ENCODE results near the gene ENAM.

ENAM gene, protein sequence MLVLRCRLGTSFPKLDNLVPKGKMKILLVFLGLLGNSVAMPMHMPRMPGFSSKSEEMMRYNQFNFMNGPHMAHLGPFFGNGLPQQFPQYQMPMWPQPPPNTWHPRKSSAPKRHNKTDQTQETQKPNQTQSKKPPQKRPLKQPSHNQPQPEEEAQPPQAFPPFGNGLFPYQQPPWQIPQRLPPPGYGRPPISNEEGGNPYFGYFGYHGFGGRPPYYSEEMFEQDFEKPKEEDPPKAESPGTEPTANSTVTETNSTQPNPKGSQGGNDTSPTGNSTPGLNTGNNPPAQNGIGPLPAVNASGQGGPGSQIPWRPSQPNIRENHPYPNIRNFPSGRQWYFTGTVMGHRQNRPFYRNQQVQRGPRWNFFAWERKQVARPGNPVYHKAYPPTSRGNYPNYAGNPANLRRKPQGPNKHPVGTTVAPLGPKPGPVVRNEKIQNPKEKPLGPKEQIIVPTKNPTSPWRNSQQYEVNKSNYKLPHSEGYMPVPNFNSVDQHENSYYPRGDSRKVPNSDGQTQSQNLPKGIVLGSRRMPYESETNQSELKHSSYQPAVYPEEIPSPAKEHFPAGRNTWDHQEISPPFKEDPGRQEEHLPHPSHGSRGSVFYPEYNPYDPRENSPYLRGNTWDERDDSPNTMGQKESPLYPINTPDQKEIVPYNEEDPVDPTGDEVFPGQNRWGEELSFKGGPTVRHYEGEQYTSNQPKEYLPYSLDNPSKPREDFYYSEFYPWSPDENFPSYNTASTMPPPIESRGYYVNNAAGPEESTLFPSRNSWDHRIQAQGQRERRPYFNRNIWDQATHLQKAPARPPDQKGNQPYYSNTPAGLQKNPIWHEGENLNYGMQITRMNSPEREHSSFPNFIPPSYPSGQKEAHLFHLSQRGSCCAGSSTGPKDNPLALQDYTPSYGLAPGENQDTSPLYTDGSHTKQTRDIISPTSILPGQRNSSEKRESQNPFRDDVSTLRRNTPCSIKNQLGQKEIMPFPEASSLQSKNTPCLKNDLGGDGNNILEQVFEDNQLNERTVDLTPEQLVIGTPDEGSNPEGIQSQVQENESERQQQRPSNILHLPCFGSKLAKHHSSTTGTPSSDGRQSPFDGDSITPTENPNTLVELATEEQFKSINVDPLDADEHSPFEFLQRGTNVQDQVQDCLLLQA

GRCh38 chr4:70628444-70628843, at the start of gene ENAM:
Gene ENAM (plus strand): TSS chr4:70628744. CDS start chr4:70629501, 757 bp downstream.
- no peak for DNase-seq (ENCODE audit: low spot score)
- no peak for TF ChIP-seq CTCF (IDR thresholded peaks at IDR 0.05; ENCODE audit: extremely low read depth, missing control alignments)

GRCh38 chr4:70581980-70582379, 46.6 kb upstream of the ENAM start:
- no peak for DNase-seq (ENCODE audit: low spot score)
- no peak for TF ChIP-seq CTCF (IDR thresholded peaks at IDR 0.05; ENCODE audit: extremely low read depth, missing control alignments)

- TF ChIP-seq CTCF (IDR thresholded peaks at IDR 0.05; ENCODE audit: extremely low read depth, missing control alignments): no peak
- DNase-seq (ENCODE audit: low spot score): no peak
Measured at GRCh38 chr4:70583952-70584834, 44.4 kb upstream of the ENAM start.

- DNase-seq (ENCODE audit: low spot score): no peak
- TF ChIP-seq CTCF (IDR thresholded peaks at IDR 0.05; ENCODE audit: extremely low read depth, missing control alignments): no peak
Measured at GRCh38 chr4:70586841-70587240, 41.7 kb upstream of the ENAM start.

DNA sequence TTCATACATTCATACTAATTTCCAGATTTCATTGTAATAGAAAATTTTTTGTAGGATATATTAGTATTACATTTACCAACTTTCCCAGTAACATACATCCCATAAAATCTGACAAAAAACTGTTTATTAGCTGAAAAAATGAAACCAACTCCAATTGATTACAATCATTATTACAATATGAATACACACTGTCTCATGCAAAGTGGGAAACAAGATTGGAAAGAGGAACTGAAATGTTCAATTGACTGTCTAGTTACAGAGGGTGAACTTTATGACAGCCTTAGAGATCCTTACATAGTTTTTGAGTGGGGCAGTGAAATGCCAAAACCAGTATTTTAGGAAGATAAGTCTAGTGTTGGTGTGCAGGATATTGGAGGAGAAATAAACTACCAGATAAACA, 38.8 kb upstream of the ENAM start:
- no peak for TF ChIP-seq CTCF (IDR thresholded peaks at IDR 0.05; ENCODE audit: extremely low read depth, missing control alignments)

DNA sequence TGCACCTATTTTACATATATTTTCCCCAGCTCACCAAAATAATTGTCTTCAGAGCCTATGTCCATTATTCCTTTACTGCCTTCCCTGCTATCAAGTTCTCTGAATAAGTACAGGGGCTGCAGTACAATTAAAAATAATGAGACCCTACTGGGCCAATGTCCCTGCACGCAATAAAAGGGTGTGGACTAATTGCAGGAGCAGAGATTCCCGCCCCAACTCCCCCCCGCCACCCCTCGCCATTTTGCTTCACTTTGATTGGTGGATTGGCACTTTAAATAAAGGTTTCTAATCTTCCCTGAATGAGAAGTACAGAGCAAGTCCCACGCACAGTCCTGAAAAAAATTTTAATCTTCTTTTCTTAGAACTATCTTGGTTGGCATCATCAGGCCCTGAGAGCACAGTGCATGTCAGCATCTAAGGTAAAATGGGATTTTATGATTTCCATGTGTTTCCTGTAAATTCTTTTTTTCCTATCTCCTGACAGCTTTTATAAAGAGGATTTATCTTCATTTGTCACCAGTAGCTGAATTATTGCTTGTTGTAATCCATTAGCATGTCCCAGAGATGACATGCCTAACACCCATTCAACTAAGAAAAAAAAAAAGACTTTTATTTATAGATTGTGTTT, 36.5 kb upstream of the ENAM start, which contains the start of gene AMBN:
TSS of gene AMBN (plus strand) at position 302 of the 628 bp plus-strand sequence. CDS start at position 405, 103 bp downstream.
- no peak for TF ChIP-seq CTCF (IDR thresholded peaks at IDR 0.05; ENCODE audit: extremely low read depth, missing control alignments)

More for the DNA sequence above, 38.8 kb upstream of the ENAM start:
- peak; percentile 39 for DNase-seq (ENCODE audit: low spot score)

More for the DNA sequence above, 36.5 kb upstream of the ENAM start, which contains the start of gene AMBN:
- DNase-seq (ENCODE audit: low spot score): no peak

Data from GM20000 (cell line).